Measurements from ENCODE around the gene GPR151.
"Not testable (repeated sequence)": the region's sequence is repeated elsewhere in the genome, so short reads cannot be mapped to it uniquely, and the experiment has no call there.

Gene GPR151

DNA sequence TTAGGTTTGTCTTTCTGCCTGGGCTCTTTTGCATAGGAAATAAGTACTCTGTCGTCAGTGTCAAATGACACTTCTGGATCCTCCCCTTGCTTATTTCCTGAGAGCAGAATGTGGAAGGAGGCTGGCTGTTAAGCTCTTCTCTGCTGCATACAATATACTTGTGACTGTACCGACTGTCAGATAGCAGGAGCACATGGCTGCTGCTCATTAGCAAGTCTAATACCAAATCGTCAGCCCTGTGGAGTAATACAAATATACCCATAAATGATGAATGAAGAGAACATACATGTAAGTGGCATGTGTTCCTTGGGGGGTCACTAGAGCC lies at the start of gene GPR151:
GPR151 (minus strand) TSS at position 40 of the 325 bp plus-strand sequence. CDS start 77 bp downstream, outside the sequence.
- Histone ChIP-seq H3K27ac (ENCODE audit: low read length) (no peak within 1 kb of the TSS), H3K4me1 (ENCODE audit: control insufficient read depth, insufficient read depth, low read length) (no peaks in the 10 kb centered on the region), H3K9ac (ENCODE audit: low read length in 2 of 2) (no peak within 1 kb of the TSS), H3K9me3 (ENCODE audit: control insufficient read depth in 2 of 2, low read length in 2 of 2) (no peaks in the 10 kb centered on the region), H3K36me3 (ENCODE audit: control insufficient read depth in 2 of 2, insufficient read depth in 2 of 2, low read length in 2 of 2) (peaks cover under 1 to 5% of the 10 kb centered on the region in 2 donors), H3K4me3 (ENCODE audit: low read length in 2 of 2) (no peak within 1 kb of the TSS), H3K27me3 (ENCODE audit: control insufficient read depth in 1 of 2, insufficient read depth in 2 of 2, low read length in 2 of 2) (no peaks in the 10 kb centered on the region)

DNA sequence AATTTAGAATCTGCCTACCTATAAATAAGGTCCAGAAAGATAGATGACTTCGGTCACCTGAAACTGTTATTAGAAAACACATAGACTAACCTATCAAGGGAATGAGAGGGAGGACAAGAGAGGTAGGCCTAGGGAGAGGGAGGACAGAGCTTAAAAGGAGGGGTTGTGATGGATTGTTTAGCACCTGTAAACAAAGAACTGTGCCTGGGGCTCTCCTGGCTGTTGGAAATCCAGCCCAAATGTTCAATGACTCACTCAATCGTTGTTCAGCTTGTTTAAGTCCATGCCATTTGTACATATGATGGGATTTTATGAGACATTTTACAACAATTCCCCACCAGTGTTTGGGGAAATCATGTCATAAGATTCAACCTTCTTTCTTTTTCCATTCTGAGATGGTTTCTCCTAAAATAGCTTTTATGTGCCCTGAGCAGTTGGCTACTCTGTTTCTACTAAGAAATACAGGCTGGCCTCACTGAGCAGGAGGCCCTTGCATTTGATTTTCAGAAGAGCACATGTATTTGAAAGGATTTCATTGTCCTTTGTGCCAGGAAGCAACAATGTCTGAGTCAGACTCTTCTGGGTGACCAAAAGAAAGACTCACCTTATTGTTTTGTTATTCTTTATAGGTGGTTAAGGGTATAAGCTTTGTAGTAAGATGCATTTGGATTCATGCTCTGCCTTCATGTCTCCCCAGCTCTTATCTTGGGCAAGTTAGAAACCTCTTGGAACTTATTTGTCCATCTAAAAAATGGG lies 48.2 kb upstream of the GPR151 start:
- Histone ChIP-seq H3K4me1 (ENCODE audit: control insufficient read depth, insufficient read depth, low read length) (no peaks in the 10 kb centered on the region), H3K27me3 (ENCODE audit: control insufficient read depth in 1 of 2, insufficient read depth in 2 of 2, low read length in 2 of 2) (no peaks in the 10 kb centered on the region), H3K27ac (ENCODE audit: low read length) (no peak overlapping the region), H3K4me3 (ENCODE audit: low read length in 2 of 2) (no peak overlapping the region), H3K36me3 (ENCODE audit: control insufficient read depth in 2 of 2, insufficient read depth in 2 of 2, low read length in 2 of 2) (no peaks in the 10 kb centered on the region), H3K9me3 (ENCODE audit: control insufficient read depth in 2 of 2, low read length in 2 of 2) (no peaks in the 10 kb centered on the region), H3K9ac (ENCODE audit: low read length in 2 of 2) (no peak overlapping the region)

DNA sequence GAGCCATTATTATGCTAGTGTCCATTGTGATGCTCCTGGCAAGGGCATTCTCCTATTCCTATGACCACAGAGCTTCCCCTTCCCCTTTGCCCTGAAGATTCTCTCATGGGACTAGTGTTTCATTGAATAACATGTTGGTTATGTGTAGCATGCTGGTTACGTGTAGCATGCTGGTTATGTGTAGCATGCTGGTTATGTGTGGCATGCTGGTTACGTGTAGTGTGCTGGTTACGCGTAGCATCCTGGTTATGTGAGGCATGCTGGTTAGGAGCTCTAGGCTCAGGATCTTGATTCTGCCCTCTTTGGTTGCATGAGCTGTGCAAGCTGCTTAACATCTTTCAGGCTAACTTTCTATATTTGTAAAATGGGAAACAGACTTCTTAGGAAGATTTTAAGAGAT lies 46.5 kb upstream of the GPR151 start:
- H3K9ac ChIP-seq (ENCODE audit: low read length in 2 of 2): no peak overlapping the region
- no peak overlapping the region for H3K27ac ChIP-seq (ENCODE audit: low read length)
- no peak overlapping the region for H3K4me3 ChIP-seq (ENCODE audit: low read length in 2 of 2)
- H3K27me3 ChIP-seq (ENCODE audit: control insufficient read depth in 1 of 2, insufficient read depth in 2 of 2, low read length in 2 of 2): no peaks in the 10 kb centered on the region
- H3K9me3 ChIP-seq (ENCODE audit: control insufficient read depth in 2 of 2, low read length in 2 of 2): no peaks in the 10 kb centered on the region
- no peaks in the 10 kb centered on the region for H3K4me1 ChIP-seq (ENCODE audit: control insufficient read depth, insufficient read depth, low read length)
- H3K36me3 ChIP-seq (ENCODE audit: control insufficient read depth in 2 of 2, insufficient read depth in 2 of 2, low read length in 2 of 2): no peaks in the 10 kb centered on the region

DNA sequence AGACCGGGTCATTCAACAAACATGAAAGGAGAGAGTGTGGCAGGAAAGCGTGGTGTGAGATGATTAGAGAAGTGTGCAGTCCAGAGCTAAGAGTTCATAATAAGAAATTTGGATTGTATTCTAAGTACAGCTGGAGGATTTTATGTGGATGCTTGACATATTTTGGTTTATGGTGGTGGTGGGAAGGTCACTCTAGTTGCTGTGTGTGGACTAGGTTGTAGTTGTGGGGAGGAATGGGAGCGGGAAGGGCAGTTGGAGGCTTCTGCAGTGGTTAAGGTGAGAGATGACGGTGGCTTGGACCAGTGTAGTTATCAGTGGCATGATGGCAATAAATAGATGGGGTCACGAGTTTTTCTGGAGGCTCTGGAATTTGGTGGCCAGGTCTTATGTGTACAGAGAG lies 45.7 kb upstream of the GPR151 start:
- H3K9me3 ChIP-seq (ENCODE audit: control insufficient read depth in 2 of 2, low read length in 2 of 2): no peaks in the 10 kb centered on the region
- no peak overlapping the region for H3K27ac ChIP-seq (ENCODE audit: low read length)
- H3K36me3 ChIP-seq (ENCODE audit: control insufficient read depth in 2 of 2, insufficient read depth in 2 of 2, low read length in 2 of 2): no peaks in the 10 kb centered on the region
- H3K27me3 ChIP-seq (ENCODE audit: control insufficient read depth in 1 of 2, insufficient read depth in 2 of 2, low read length in 2 of 2): no peaks in the 10 kb centered on the region
- H3K9ac ChIP-seq (ENCODE audit: low read length in 2 of 2): no peak overlapping the region
- no peak overlapping the region for H3K4me3 ChIP-seq (ENCODE audit: low read length in 2 of 2)
- no peaks in the 10 kb centered on the region for H3K4me1 ChIP-seq (ENCODE audit: control insufficient read depth, insufficient read depth, low read length)

DNA sequence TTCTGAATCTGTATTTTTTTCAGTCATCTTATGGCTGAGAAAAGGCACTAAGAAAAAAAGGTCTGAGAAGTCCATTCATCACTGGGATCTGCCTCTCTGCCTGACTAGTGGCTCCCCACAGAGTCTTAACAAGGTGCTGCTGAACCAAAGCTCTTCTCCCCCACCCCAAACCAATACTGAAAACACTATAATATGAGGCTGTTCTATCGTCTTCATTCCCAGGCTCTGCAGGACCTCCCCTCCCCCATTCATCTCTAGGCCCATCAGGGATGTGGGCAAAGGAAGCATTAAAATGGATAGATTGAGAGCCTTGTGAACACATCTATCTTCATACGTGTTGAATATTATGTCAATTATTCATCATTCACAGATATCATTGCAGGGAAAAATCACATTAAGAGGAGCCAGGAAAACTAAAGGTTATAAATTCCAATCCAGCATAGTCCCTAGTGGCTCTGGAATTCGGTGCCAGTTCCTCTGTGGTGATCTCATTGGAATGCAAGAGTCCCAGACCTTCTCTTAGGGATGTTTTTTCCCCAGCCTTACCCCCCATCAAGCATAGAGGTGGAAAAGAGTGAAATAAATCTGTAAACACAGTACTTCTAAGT lies 44.3 kb upstream of the GPR151 start:
- H3K27ac ChIP-seq (ENCODE audit: low read length): no peak overlapping the region
- no peak overlapping the region for H3K4me3 ChIP-seq (ENCODE audit: low read length in 2 of 2)
- H3K9me3 ChIP-seq (ENCODE audit: control insufficient read depth in 2 of 2, low read length in 2 of 2): no peaks in the 10 kb centered on the region

DNA sequence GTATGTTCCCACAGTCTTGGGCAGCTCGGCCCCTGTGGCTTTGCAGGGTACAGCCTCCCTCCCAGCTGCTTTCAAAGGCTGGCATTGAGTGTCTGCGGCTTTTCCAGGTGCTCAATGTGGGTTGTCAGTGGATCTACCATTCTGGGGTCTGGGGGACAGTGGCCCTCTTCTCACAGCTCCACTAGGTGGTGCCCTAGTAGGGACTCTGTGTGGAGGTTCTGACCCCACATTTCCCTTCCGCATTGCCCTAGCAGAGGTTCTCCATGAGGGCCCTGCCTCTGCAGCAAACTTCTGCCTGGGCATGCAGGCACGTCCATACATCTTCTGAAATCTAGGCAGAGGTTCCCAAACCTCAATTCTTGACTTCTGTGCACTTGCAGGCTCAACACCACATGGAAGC lies 40.9 kb upstream of the GPR151 start:
- not testable (repeated sequence) for H3K9me3 ChIP-seq (ENCODE audit: control insufficient read depth in 2 of 2, low read length in 2 of 2); H3K9ac ChIP-seq (ENCODE audit: low read length in 2 of 2); H3K36me3 ChIP-seq (ENCODE audit: control insufficient read depth in 2 of 2, insufficient read depth in 2 of 2, low read length in 2 of 2); H3K27ac ChIP-seq (ENCODE audit: low read length); H3K27me3 ChIP-seq (ENCODE audit: control insufficient read depth in 1 of 2, insufficient read depth in 2 of 2, low read length in 2 of 2); H3K4me1 ChIP-seq (ENCODE audit: control insufficient read depth, insufficient read depth, low read length); H3K4me3 ChIP-seq (ENCODE audit: low read length in 2 of 2)

More for the DNA sequence above, 44.3 kb upstream of the GPR151 start:
- Histone ChIP-seq H3K4me1 (ENCODE audit: control insufficient read depth, insufficient read depth, low read length) (no peaks in the 10 kb centered on the region), H3K9ac (ENCODE audit: low read length in 2 of 2) (no peak overlapping the region), H3K27me3 (ENCODE audit: control insufficient read depth in 1 of 2, insufficient read depth in 2 of 2, low read length in 2 of 2) (no peaks in the 10 kb centered on the region), H3K36me3 (ENCODE audit: control insufficient read depth in 2 of 2, insufficient read depth in 2 of 2, low read length in 2 of 2) (no peaks in the 10 kb centered on the region)

DNA sequence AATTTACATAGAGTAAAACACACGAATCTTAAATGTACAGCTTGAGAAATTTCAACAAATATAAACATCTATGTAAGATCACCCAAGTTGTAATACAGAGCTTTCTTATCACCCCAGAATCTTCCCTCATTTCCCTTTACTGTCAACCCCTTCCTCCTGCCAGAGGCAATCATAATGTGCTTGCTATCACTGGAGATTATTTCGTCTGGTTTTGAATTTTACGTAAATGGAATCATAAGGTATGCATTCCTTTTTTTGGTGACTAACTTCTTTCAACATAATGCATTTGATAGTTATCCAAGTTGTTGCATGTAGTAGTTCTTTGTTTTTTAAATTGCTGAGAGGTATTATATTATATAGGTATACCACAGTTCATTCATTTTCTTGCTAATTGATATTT lies 37.5 kb upstream of the GPR151 start:
- H3K9ac ChIP-seq (ENCODE audit: low read length in 2 of 2): no peak overlapping the region
- H3K27me3 ChIP-seq (ENCODE audit: control insufficient read depth in 1 of 2, insufficient read depth in 2 of 2, low read length in 2 of 2): no peaks in the 10 kb centered on the region
- no peaks in the 10 kb centered on the region for H3K9me3 ChIP-seq (ENCODE audit: control insufficient read depth in 2 of 2, low read length in 2 of 2)
- H3K4me1 ChIP-seq (ENCODE audit: control insufficient read depth, insufficient read depth, low read length): no peaks in the 10 kb centered on the region
- H3K36me3 ChIP-seq (ENCODE audit: control insufficient read depth in 2 of 2, insufficient read depth in 2 of 2, low read length in 2 of 2): no peaks in the 10 kb centered on the region
- no peak overlapping the region for H3K4me3 ChIP-seq (ENCODE audit: low read length in 2 of 2)
- H3K27ac ChIP-seq (ENCODE audit: low read length): no peak overlapping the region

DNA sequence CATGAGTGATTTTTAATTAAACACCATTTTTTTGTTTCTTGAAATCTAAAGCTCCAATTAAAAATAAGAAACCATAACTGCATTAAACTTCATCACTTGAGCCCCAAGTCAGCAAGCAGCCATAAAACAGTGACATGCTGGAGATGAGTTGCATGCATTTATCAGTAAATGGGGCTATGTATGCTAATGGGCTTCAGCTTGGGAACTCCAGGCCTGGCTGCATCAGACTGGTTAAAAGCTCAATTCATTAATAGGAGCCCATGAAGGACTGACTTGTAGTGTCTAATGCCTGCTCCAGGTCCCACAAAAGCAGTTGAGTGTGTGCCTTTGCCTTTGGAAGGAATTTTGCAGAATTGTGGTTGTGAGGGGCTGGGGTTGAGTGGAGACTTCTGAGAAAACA lies 33.6 kb upstream of the GPR151 start:
- no peak overlapping the region for H3K27ac ChIP-seq (ENCODE audit: low read length)
- no peaks in the 10 kb centered on the region for H3K4me1 ChIP-seq (ENCODE audit: control insufficient read depth, insufficient read depth, low read length)
- no peaks in the 10 kb centered on the region for H3K9me3 ChIP-seq (ENCODE audit: control insufficient read depth in 2 of 2, low read length in 2 of 2)
- H3K9ac ChIP-seq (ENCODE audit: low read length in 2 of 2): no peak overlapping the region
- H3K27me3 ChIP-seq (ENCODE audit: control insufficient read depth in 1 of 2, insufficient read depth in 2 of 2, low read length in 2 of 2): peaks cover 0 to 2% of the 10 kb centered on the region in 2 donors
- H3K36me3 ChIP-seq (ENCODE audit: control insufficient read depth in 2 of 2, insufficient read depth in 2 of 2, low read length in 2 of 2): no peaks in the 10 kb centered on the region
- H3K4me3 ChIP-seq (ENCODE audit: low read length in 2 of 2): no peak overlapping the region

DNA sequence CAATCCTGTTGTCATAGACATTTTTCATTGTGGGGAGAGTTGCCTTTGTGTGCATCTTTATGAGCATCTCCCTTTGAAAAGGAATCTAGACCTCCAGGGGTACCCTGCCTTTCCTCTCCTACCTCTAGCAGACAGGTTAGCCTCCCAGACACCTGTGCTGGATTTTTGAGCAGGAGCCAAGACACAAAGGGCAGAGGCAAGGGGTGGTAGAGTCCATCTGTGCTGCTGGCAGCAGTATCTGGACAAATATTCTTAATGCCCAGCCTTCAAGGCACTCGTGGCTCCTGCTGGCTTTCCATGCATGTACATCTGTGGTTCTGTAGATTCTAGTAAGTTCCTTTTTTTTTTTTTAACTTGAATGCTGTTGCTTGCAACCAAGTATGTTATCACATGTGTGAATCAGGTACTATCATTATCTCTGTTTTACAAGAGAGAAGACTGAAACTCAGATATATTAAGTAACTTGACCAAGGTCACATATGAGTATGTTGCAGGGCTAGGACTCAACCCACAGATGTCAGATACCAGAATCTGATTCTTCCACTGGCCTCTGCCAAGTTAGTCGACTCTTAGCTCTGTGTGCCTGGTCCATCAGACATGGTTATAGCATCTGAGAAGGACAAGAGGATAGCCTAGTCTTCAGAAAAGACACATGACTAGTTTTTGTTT lies 32.9 kb upstream of the GPR151 start:
- peaks cover 0 to 2% of the 10 kb centered on the region in 2 donors for H3K27me3 ChIP-seq (ENCODE audit: control insufficient read depth in 1 of 2, insufficient read depth in 2 of 2, low read length in 2 of 2)
- no peak overlapping the region for H3K4me3 ChIP-seq (ENCODE audit: low read length in 2 of 2)
- H3K27ac ChIP-seq (ENCODE audit: low read length): no peak overlapping the region
- no peaks in the 10 kb centered on the region for H3K9me3 ChIP-seq (ENCODE audit: control insufficient read depth in 2 of 2, low read length in 2 of 2)
- H3K36me3 ChIP-seq (ENCODE audit: control insufficient read depth in 2 of 2, insufficient read depth in 2 of 2, low read length in 2 of 2): no peaks in the 10 kb centered on the region
- no peaks in the 10 kb centered on the region for H3K4me1 ChIP-seq (ENCODE audit: control insufficient read depth, insufficient read depth, low read length)
- H3K9ac ChIP-seq (ENCODE audit: low read length in 2 of 2): no peak overlapping the region

DNA sequence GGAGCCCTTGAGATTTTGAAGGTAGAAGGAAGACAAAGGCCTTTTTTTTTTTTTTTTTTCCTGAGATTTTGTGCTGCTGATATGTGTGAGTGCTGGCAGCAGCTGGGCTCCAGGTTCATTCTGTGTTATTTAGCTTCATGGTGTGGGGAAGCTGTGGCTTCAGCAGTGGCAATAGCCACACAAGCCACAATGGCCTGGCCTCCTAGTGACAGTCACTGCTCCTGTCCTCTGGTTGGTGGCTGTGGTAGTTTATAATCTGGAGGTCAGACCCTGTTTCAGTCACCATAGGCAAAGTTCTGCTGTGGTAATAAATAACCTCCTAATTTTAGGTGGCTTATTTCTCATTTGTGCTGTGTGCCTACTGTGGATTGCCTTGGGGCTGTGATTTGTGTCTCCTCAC lies 28.2 kb upstream of the GPR151 start:
- Histone ChIP-seq H3K27me3 (ENCODE audit: control insufficient read depth in 1 of 2, insufficient read depth in 2 of 2, low read length in 2 of 2) (peaks cover 0 to 2% of the 10 kb centered on the region in 2 donors), H3K36me3 (ENCODE audit: control insufficient read depth in 2 of 2, insufficient read depth in 2 of 2, low read length in 2 of 2) (no peaks in the 10 kb centered on the region), H3K27ac (ENCODE audit: low read length) (no peak overlapping the region), H3K4me1 (ENCODE audit: control insufficient read depth, insufficient read depth, low read length) (no peaks in the 10 kb centered on the region), H3K4me3 (ENCODE audit: low read length in 2 of 2) (no peak overlapping the region), H3K9ac (ENCODE audit: low read length in 2 of 2) (no peak overlapping the region), H3K9me3 (ENCODE audit: control insufficient read depth in 2 of 2, low read length in 2 of 2) (no peaks in the 10 kb centered on the region)

Measured in stomach smooth muscle (tissue), 2 donors.